ENCODE data around the gene PLCB3.
A peak's percentile ranks its signal among the peaks of the same experiment; 100 is the strongest.

Gene PLCB3

GRCh38 chr11:64263021-64263946 lies 12.0 kb downstream of the PLCB3 start:
- Histone ChIP-seq H3K36me3 (ENCODE audit: low read depth) (peaks cover 65% of the 10 kb centered on the region), H3K4me3 (ENCODE audit: severe bottlenecking) (no peak overlapping the region), H3K27ac (ENCODE audit: poor library complexity, severe bottlenecking) (peak overlapping the region; percentile 28), H3K9me3 (ENCODE audit: severe bottlenecking) (no peaks in the 10 kb centered on the region), H3K27me3 (ENCODE audit: insufficient read depth, poor library complexity, severe bottlenecking) (no peaks in the 10 kb centered on the region), H3K4me1 (ENCODE audit: insufficient read depth, poor library complexity, severe bottlenecking) (peaks cover 15% of the 10 kb centered on the region)
- ATAC-seq (ENCODE audit: low read depth) (peak; percentile 51), DNase-seq (ENCODE audit: low spot score) (no peak)
- no peak for TF ChIP-seq CTCF (IDR thresholded peaks at IDR 0.05; ENCODE audit: poor library complexity, severe bottlenecking)

- no peak for TF ChIP-seq CTCF (IDR thresholded peaks at IDR 0.05; ENCODE audit: poor library complexity, severe bottlenecking)
- H3K9me3 ChIP-seq (ENCODE audit: severe bottlenecking) = no peaks in the 10 kb centered on the region
Observed at GRCh38 chr11:64263947-64264317, 12.6 kb downstream of the PLCB3 start.

GRCh38 chr11:64264371-64264852 lies 13.1 kb downstream of the PLCB3 start:
- ATAC-seq (ENCODE audit: low read depth) = no peak
- Histone ChIP-seq H3K9me3 (ENCODE audit: severe bottlenecking) (no peaks in the 10 kb centered on the region), H3K27me3 (ENCODE audit: insufficient read depth, poor library complexity, severe bottlenecking) (no peaks in the 10 kb centered on the region), H3K4me3 (ENCODE audit: severe bottlenecking) (no peak overlapping the region), H3K27ac (ENCODE audit: poor library complexity, severe bottlenecking) (no peak overlapping the region), H3K4me1 (ENCODE audit: insufficient read depth, poor library complexity, severe bottlenecking) (peaks cover 24% of the 10 kb centered on the region), H3K36me3 (ENCODE audit: low read depth) (peaks cover 54% of the 10 kb centered on the region)
- TF ChIP-seq CTCF (IDR thresholded peaks at IDR 0.05; ENCODE audit: poor library complexity, severe bottlenecking) = no peak
- DNase-seq (ENCODE audit: low spot score) = no peak

More at GRCh38 chr11:64263947-64264317, 12.6 kb downstream of the PLCB3 start:
- Histone ChIP-seq H3K4me1 (ENCODE audit: insufficient read depth, poor library complexity, severe bottlenecking) (peaks cover 22% of the 10 kb centered on the region), H3K27me3 (ENCODE audit: insufficient read depth, poor library complexity, severe bottlenecking) (no peaks in the 10 kb centered on the region), H3K4me3 (ENCODE audit: severe bottlenecking) (no peak overlapping the region), H3K27ac (ENCODE audit: poor library complexity, severe bottlenecking) (no peak overlapping the region), H3K36me3 (ENCODE audit: low read depth) (peaks cover 59% of the 10 kb centered on the region)
- DNase-seq (ENCODE audit: low spot score) = no peak
- no peak for ATAC-seq (ENCODE audit: low read depth)

- no peak for DNase-seq (ENCODE audit: low spot score)
- no peak overlapping the region for H3K27ac ChIP-seq (ENCODE audit: poor library complexity, severe bottlenecking)
- no peak overlapping the region for H3K4me3 ChIP-seq (ENCODE audit: severe bottlenecking)
- no peak for ATAC-seq (ENCODE audit: low read depth)
- no peaks in the 10 kb centered on the region for H3K9me3 ChIP-seq (ENCODE audit: severe bottlenecking)
- peaks cover 24% of the 10 kb centered on the region for H3K4me1 ChIP-seq (ENCODE audit: insufficient read depth, poor library complexity, severe bottlenecking)
- no peaks in the 10 kb centered on the region for H3K27me3 ChIP-seq (ENCODE audit: insufficient read depth, poor library complexity, severe bottlenecking)
- TF ChIP-seq CTCF (IDR thresholded peaks at IDR 0.05; ENCODE audit: poor library complexity, severe bottlenecking) = no peak
- H3K36me3 ChIP-seq (ENCODE audit: low read depth) = peaks cover 44% of the 10 kb centered on the region
Observed at GRCh38 chr11:64265176-64266160, 14.1 kb downstream of the PLCB3 start.
